ENCODE measurements around the gene CHRNA10. TPM values are rescaled to one million over a fixed set of nuclear protein-coding genes. Genes with fewer than 3 reads are reported as not detected.
A peak's percentile ranks its signal among the peaks of the same experiment; 100 is the strongest.

Gene CHRNA10
- total and polyA plus RNA-seq, 4 donors = 0.10 to 1.7 (median 0.36) TPM

GRCh38 chr11:3642071-3642951, 28.9 kb downstream of the CHRNA10 start:
- peak; percentile 83 for DNase-seq (ENCODE audit: low spot score)
- Histone ChIP-seq H3K4me3 (ENCODE audit: low read depth in 1 of 3, low read length in 3 of 3) (peak overlapping the region; percentile 49 to 62 (median 55)), H3K9me3 (ENCODE audit: control insufficient read depth in 4 of 4, low read length in 3 of 4) (no peaks in the 10 kb centered on the region), H3K9ac (ENCODE audit: low read depth in 1 of 2, low read length in 2 of 2) (peak overlapping the region in 1 of 2 donors; percentile 68), H3K36me3 (ENCODE audit: control insufficient read depth in 4 of 4, insufficient read depth in 3 of 4, low read depth in 1 of 4, low read length in 3 of 4) (no peaks in the 10 kb centered on the region), H3K27me3 (ENCODE audit: control insufficient read depth in 4 of 4, insufficient read depth in 4 of 4, low read length in 3 of 4) (no peaks in the 10 kb centered on the region), H3K27ac (ENCODE audit: low read depth in 1 of 2, low read length in 2 of 2) (no peak overlapping the region), H3K4me1 (ENCODE audit: control insufficient read depth in 4 of 4, insufficient read depth in 4 of 4, low read length in 3 of 4) (peaks cover 6 to 20% (median 9%) of the 10 kb centered on the region in 4 donors)
- under 1% methylated on average over 55 of the region's 55 CpGs for WGBS
- TF ChIP-seq, protein P1, sequence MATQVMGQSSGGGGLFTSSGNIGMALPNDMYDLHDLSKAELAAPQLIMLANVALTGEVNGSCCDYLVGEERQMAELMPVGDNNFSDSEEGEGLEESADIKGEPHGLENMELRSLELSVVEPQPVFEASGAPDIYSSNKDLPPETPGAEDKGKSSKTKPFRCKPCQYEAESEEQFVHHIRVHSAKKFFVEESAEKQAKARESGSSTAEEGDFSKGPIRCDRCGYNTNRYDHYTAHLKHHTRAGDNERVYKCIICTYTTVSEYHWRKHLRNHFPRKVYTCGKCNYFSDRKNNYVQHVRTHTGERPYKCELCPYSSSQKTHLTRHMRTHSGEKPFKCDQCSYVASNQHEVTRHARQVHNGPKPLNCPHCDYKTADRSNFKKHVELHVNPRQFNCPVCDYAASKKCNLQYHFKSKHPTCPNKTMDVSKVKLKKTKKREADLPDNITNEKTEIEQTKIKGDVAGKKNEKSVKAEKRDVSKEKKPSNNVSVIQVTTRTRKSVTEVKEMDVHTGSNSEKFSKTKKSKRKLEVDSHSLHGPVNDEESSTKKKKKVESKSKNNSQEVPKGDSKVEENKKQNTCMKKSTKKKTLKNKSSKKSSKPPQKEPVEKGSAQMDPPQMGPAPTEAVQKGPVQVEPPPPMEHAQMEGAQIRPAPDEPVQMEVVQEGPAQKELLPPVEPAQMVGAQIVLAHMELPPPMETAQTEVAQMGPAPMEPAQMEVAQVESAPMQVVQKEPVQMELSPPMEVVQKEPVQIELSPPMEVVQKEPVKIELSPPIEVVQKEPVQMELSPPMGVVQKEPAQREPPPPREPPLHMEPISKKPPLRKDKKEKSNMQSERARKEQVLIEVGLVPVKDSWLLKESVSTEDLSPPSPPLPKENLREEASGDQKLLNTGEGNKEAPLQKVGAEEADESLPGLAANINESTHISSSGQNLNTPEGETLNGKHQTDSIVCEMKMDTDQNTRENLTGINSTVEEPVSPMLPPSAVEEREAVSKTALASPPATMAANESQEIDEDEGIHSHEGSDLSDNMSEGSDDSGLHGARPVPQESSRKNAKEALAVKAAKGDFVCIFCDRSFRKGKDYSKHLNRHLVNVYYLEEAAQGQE (IDR thresholded peaks at IDR 0.05) = no peak
- no peak for TF ChIP-seq YY1 (IDR thresholded peaks at IDR 0.05)
- TF ChIP-seq SP1 (IDR thresholded peaks at IDR 0.05) = peak; percentile 53
- no peak for TF ChIP-seq NR2F2 (IDR thresholded peaks at IDR 0.05)
- TF ChIP-seq MAX (IDR thresholded peaks at IDR 0.05) = no peak
- TF ChIP-seq FOXA1 (IDR thresholded peaks at IDR 0.05) = no peak
- TF ChIP-seq JUND (IDR thresholded peaks at IDR 0.05) = no peak
- no peak for TF ChIP-seq RAD21 (IDR thresholded peaks at IDR 0.05)
- no peak for TF ChIP-seq GABPA (IDR thresholded peaks at IDR 0.05 in 1 of 2, conservative IDR thresholded peaks at IDR 0.05 in 1 of 2)
- peak; percentile 12 for TF ChIP-seq HNF4G (IDR thresholded peaks at IDR 0.05)
- peak; percentile 21 to 69 for TF ChIP-seq RXRA (IDR thresholded peaks at IDR 0.05)
- TF ChIP-seq TAF1 (conservative IDR thresholded peaks at IDR 0.05) = no peak
- TF ChIP-seq, protein P2, sequence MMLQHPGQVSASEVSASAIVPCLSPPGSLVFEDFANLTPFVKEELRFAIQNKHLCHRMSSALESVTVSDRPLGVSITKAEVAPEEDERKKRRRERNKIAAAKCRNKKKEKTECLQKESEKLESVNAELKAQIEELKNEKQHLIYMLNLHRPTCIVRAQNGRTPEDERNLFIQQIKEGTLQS (IDR thresholded peaks at IDR 0.05) = no peak
- TF ChIP-seq FOXA2 (IDR thresholded peaks at IDR 0.05) = no peak
- no peak for TF ChIP-seq CTCF (IDR thresholded peaks at IDR 0.05; ENCODE audit: low read depth, low read length, missing input control)
- no peak for TF ChIP-seq EGR1 (IDR thresholded peaks at IDR 0.05; ENCODE audit: low read depth in 2 of 2)
- TF ChIP-seq, protein P3, sequence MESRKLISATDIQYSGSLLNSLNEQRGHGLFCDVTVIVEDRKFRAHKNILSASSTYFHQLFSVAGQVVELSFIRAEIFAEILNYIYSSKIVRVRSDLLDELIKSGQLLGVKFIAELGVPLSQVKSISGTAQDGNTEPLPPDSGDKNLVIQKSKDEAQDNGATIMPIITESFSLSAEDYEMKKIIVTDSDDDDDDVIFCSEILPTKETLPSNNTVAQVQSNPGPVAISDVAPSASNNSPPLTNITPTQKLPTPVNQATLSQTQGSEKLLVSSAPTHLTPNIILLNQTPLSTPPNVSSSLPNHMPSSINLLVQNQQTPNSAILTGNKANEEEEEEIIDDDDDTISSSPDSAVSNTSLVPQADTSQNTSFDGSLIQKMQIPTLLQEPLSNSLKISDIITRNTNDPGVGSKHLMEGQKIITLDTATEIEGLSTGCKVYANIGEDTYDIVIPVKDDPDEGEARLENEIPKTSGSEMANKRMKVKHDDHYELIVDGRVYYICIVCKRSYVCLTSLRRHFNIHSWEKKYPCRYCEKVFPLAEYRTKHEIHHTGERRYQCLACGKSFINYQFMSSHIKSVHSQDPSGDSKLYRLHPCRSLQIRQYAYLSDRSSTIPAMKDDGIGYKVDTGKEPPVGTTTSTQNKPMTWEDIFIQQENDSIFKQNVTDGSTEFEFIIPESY (IDR thresholded peaks at IDR 0.05) = no peak
- peak; percentile 12 to 35 for TF ChIP-seq HNF4A (conservative IDR thresholded peaks at IDR 0.05)

All from liver (tissue), 9 donors.